Osteocyte (in vitro differentiated cells): ENCODE results near the gene ARAP2. TPM values are rescaled to one million over a fixed set of nuclear protein-coding genes. Genes with fewer than 3 reads are reported as not detected.

Experiments
- DNase-seq: peaks from one replicate; pipeline ENCODE4 v3.0.0; 2021; ENCODE audit warnings: mixed read lengths; ENCODE audit not compliant: unreplicated experiment; ENCODE audit errors: extremely low spot score
- H3K27ac Mint-ChIP-seq: one replicate; pipeline ENCODE4 v1.8.0; 2021; ENCODE audit warnings: mild to moderate bottlenecking, mixed read lengths; ENCODE audit not compliant: unreplicated experiment
- H3K27me3 Mint-ChIP-seq: one replicate; pipeline ENCODE4 v1.8.0; 2021; ENCODE audit warnings: mixed read lengths; ENCODE audit not compliant: unreplicated experiment
- H3K36me3 Mint-ChIP-seq: one replicate; pipeline ENCODE4 v1.8.0; 2021; ENCODE audit warnings: mixed read lengths; ENCODE audit not compliant: unreplicated experiment
- H3K4me1 Mint-ChIP-seq: one replicate; pipeline ENCODE4 v1.8.0; 2021; ENCODE audit warnings: mixed read lengths; ENCODE audit not compliant: unreplicated experiment
- H3K4me3 Mint-ChIP-seq: one replicate; pipeline ENCODE4 v1.8.0; 2021; ENCODE audit warnings: mild to moderate bottlenecking, moderate library complexity, mixed read lengths; ENCODE audit not compliant: unreplicated experiment
- H3K9me3 Mint-ChIP-seq: one replicate; pipeline ENCODE4 v1.8.0; 2021; ENCODE audit warnings: mixed read lengths; ENCODE audit not compliant: unreplicated experiment
- CTCF ChIP-seq: fragments of 200-600 bp; sonication (generic); IDR thresholded peaks from 2 replicates; pipeline ENCODE4 v1.5.0; 2021; ENCODE audit warnings: antibody characterized with exemption, mild to moderate bottlenecking, moderate library complexity
- total RNA-seq: library from RNA; stranded (reverse); gene quantifications from 2 replicates; pipeline ENCODE4 v1.2.1, GENCODE V29; 2021

Gene ARAP2
- total RNA-seq, 1 donor from 2014 or later = 1.0 TPM

- no peak for TF ChIP-seq CTCF
- Mint-ChIP-seq H3K27ac (no peak overlapping the region), H3K9me3 (no peaks in the 10 kb centered on the region), H3K4me3 (no peak overlapping the region), H3K36me3 (no peaks in the 10 kb centered on the region), H3K4me1 (peaks cover 3% of the 10 kb centered on the region), H3K27me3 (no peaks in the 10 kb centered on the region)
- DNase-seq = no peak
Observed at GRCh38 chr4:36255577-36255976, 11.3 kb upstream of the ARAP2 start.

- no peak for TF ChIP-seq CTCF
- H3K4me1 Mint-ChIP-seq = peaks cover 3% of the 10 kb centered on the region
- no peak overlapping the region for H3K4me3 Mint-ChIP-seq
- H3K27me3 Mint-ChIP-seq = no peaks in the 10 kb centered on the region
- H3K9me3 Mint-ChIP-seq = no peaks in the 10 kb centered on the region
- no peak for DNase-seq
- H3K27ac Mint-ChIP-seq = no peak overlapping the region
- no peaks in the 10 kb centered on the region for H3K36me3 Mint-ChIP-seq
Observed at GRCh38 chr4:36254371-36254770, 10.1 kb upstream of the ARAP2 start.

DNA sequence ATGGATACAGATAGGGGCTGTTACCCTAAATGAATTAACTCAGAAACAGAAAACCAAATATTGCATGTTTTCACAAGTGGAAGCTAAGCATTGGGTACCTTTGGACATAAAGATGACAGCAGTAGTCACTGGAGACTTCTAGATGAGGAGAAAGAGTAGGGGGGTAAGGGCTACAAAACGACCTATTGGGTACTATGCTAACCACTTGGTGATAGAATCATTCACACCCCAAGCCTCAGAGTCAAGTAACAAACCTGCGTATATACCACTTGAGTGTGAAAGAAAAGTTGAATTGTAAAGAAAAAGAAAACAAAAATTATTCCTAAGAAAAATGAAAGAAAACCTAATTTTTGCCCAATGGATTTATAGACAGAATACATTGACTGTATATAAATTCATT is 7.7 kb upstream of the ARAP2 start:
- H3K27ac Mint-ChIP-seq = no peak overlapping the region
- H3K4me1 Mint-ChIP-seq = peaks cover 3% of the 10 kb centered on the region
- no peaks in the 10 kb centered on the region for H3K9me3 Mint-ChIP-seq
- H3K36me3 Mint-ChIP-seq = no peaks in the 10 kb centered on the region
- no peak overlapping the region for H3K4me3 Mint-ChIP-seq
- peaks cover 5% of the 10 kb centered on the region for H3K27me3 Mint-ChIP-seq
- TF ChIP-seq CTCF = no peak
- no peak for DNase-seq

GRCh38 chr4:36249610-36250009 is 5.3 kb upstream of the ARAP2 start:
- no peak overlapping the region for H3K4me3 Mint-ChIP-seq
- H3K27me3 Mint-ChIP-seq = peaks cover 7% of the 10 kb centered on the region
- peaks cover 7% of the 10 kb centered on the region for H3K4me1 Mint-ChIP-seq
- H3K36me3 Mint-ChIP-seq = no peaks in the 10 kb centered on the region
- TF ChIP-seq CTCF = no peak
- no peaks in the 10 kb centered on the region for H3K9me3 Mint-ChIP-seq
- H3K27ac Mint-ChIP-seq = no peak overlapping the region
- DNase-seq = no peak

DNA sequence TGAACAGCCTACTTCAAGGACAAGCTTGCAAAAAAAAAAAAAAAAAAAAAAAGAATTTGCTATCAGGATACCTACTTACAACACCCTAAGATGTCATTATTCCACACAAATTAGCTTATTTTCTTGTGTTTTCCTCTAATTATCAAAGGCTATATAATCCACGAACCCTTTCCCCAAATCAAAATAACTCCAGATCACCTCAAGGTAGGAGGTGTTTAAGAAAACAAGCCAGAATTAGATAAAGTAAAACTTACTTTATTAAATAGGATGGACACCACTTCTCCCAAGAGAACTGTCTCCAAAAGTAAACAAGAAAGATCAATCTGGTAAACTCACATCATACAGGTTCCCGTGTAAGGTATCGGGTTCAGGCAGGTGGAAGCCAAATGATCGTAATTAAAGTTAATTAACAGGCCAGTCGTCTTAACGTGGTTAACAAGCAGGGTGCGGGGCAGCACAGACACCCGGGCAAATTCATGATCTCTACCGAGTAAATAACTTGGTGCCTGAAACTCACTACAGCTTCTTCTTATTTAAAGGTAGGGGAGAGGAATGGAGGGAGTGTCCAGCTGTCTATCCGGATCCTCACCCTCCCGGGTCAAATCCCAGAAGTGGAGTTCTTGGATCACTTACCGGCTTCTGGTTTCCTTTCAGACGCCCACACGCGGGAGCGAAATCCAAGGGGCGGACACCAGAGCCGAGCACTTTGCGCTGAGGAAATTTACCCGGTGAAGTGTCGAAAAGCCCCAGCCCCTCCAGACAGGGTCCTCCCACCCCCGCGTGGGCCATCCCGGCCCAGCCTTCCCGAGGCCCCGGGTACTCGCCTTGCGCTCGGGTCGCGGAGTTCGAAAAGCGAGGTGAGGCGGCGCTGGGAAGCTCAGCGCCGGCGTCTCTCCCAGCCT is 708 bp downstream of the ARAP2 start:
- peak overlapping the region; percentile 77 for H3K4me3 Mint-ChIP-seq
- H3K27ac Mint-ChIP-seq = peak overlapping the region; percentile 54
- no peaks in the 10 kb centered on the region for H3K36me3 Mint-ChIP-seq
- no peak for TF ChIP-seq CTCF
- peaks cover 15% of the 10 kb centered on the region for H3K4me1 Mint-ChIP-seq
- peaks cover 7% of the 10 kb centered on the region for H3K27me3 Mint-ChIP-seq
- DNase-seq = peak; percentile 84
- no peaks in the 10 kb centered on the region for H3K9me3 Mint-ChIP-seq
